K562 (cell line): ENCODE results near the gene SLC1A1. TPM values are rescaled to one million over a fixed set of nuclear protein-coding genes. Genes with fewer than 3 reads are reported as not detected.

Experiments used
- ATAC-seq: fragments of 200-7000 bp; cut with Tn5 transposase; 3 replicates; pipeline ENCODE4 v1.9.1; 2020; ENCODE audit warnings: moderate library complexity
- BruUV-seq: library from RNA; stranded (reverse); fragments of 400-500 nt; replicated peaks from 2 replicates; lab custom pipeline; 2021; lab: Mats Ljungman, UMichigan
- CTCF ChIA-PET: fragments of 300-600 bp; formaldehyde crosslinking; extraction: SDS; loops from one replicate; lab custom pipeline; 2021; ENCODE audit warnings: low intra/inter-chr PET ratio; lab: Yijun Ruan, JAX
- POLR2A ChIA-PET: fragments of 300-600, 350-650 bp; sonication (Branson Sonifier 250); formaldehyde crosslinking; extraction: SDS; loops from one replicate; lab custom pipeline; 2021; ENCODE audit warnings: antibody characterized with exemption, inconsistent platforms; lab: Yijun Ruan, JAX
- DNase-seq, 4 experiments: peaks; one replicate each; pipeline versions ENCODE4 v3.0.0 to v3.0.0-alpha.2; 2011 to 2018; ENCODE audit warnings: low spot score in 3 of 4, mixed read lengths in 3 of 4; ENCODE audit errors: extremely low read depth in 1 of 4
- FAIRE-seq: peaks from 2 replicates; lab custom pipeline; 2011; peaks lifted over from hg19 to GRCh38; lab: Jason Lieb, UNC
- H2AFZ ChIP-seq: 2 replicates; pipeline ENCODE4 v1.6.0; 2011; ENCODE audit warnings: low read depth, low read length, control low read depth, inconsistent platforms
- H3K27ac ChIP-seq: fragments of 200-600 bp; 3 replicates; pipeline ENCODE4 v1.8.0; 2011; ENCODE audit warnings: low read depth, mild to moderate bottlenecking, control low read depth, inconsistent platforms, low read length, moderate library complexity, mixed read lengths; ENCODE audit errors: extremely low read depth
- H3K27me3 ChIP-seq, 2 experiments: fragments of 300-600 bp in 1 of 2; 2 replicates in 1 of 2; 3 replicates in 1 of 2; pipeline versions ENCODE4 v1.6.0 to v1.8.0; 2011; ENCODE audit warnings: inconsistent platforms in 2 of 2, low read length in 2 of 2, mild to moderate bottlenecking in 1 of 2, mixed read lengths in 1 of 2, moderate library complexity in 1 of 2; ENCODE audit not compliant: control insufficient read depth in 2 of 2, insufficient read depth in 2 of 2
- H3K36me3 ChIP-seq: fragments of 300-600 bp; 3 replicates; pipeline ENCODE4 v1.8.0; 2011; ENCODE audit warnings: mild to moderate bottlenecking, low read length, inconsistent platforms; ENCODE audit not compliant: control insufficient read depth, insufficient read depth
- H3K4me1 ChIP-seq, 2 experiments: fragments of 200-600 bp in 1 of 2; replicated peaks in 1 of 2; 2 replicates in 1 of 2; 3 replicates in 1 of 2; pipeline versions ENCODE4 v1.5.1 to v1.8.0; 2011; ENCODE audit warnings: inconsistent platforms in 2 of 2, low read length in 2 of 2, mild to moderate bottlenecking in 1 of 2, mixed read lengths in 1 of 2, moderate library complexity in 1 of 2; ENCODE audit not compliant: control insufficient read depth in 2 of 2, insufficient read depth in 2 of 2
- H3K4me2 ChIP-seq: 2 replicates; pipeline ENCODE4 v1.6.1; 2011; ENCODE audit warnings: low read length, control low read depth, inconsistent platforms, mixed read lengths; ENCODE audit not compliant: insufficient read depth
- H3K4me3 ChIP-seq: fragments of 200-600 bp; sonication (generic), shearing (Covaris generic); 2 replicates; pipeline ENCODE4 v1.5.1; 2016; ENCODE audit warnings: control low read depth, inconsistent platforms
- H3K79me2 ChIP-seq: fragments of 200-600 bp; 3 replicates; pipeline ENCODE4 v1.8.0; 2011; ENCODE audit warnings: low read length, inconsistent platforms; ENCODE audit not compliant: control insufficient read depth, insufficient read depth
- H3K9ac ChIP-seq, 2 experiments: 2 replicates each; pipeline versions ENCODE4 v1.6.0 to v1.6.1; 2011; ENCODE audit warnings: low read depth in 2 of 2, low read length in 2 of 2, control low read depth in 1 of 2, inconsistent platforms in 1 of 2, mild to moderate bottlenecking in 1 of 2, mixed read lengths in 1 of 2; ENCODE audit not compliant: insufficient read depth in 1 of 2
- H3K9me1 ChIP-seq: one replicate; pipeline ENCODE4 v1.6.0; 2011; ENCODE audit warnings: inconsistent platforms, mild to moderate bottlenecking, low read length, moderate library complexity; ENCODE audit not compliant: control insufficient read depth, insufficient read depth
- H3K9me3 ChIP-seq: replicated peaks from 2 replicates; pipeline ENCODE4 v1.5.1; 2011; ENCODE audit warnings: low read depth, low read length, inconsistent platforms; ENCODE audit not compliant: control insufficient read depth, insufficient read depth
- H4K20me1 ChIP-seq: replicated peaks from 2 replicates; pipeline ENCODE4 v1.6.1; 2011; ENCODE audit warnings: low read length, inconsistent platforms, mixed read lengths; ENCODE audit not compliant: control insufficient read depth, insufficient read depth
- ASH1L ChIP-seq: fragments of 450-650 bp; IDR thresholded peaks from 2 replicates; pipeline ENCODE4 v1.6.1; 2018; ENCODE audit warnings: borderline replicate concordance, mild to moderate bottlenecking, low read depth; ENCODE audit not compliant: partially characterized antibody
- CBX1 ChIP-seq: sonication (generic); IDR thresholded peaks from 2 replicates; pipeline ENCODE4 v1.6.1; 2016; ENCODE audit warnings: antibody characterized with exemption, low read depth, mild to moderate bottlenecking
- CBX5 ChIP-seq: IDR thresholded peaks from 2 replicates; pipeline ENCODE4 v1.6.1; 2014; ENCODE audit warnings: low read depth, borderline replicate concordance
- POLR3A ChIP-seq: IDR thresholded peaks from 2 replicates; pipeline ENCODE4 v1.6.1; 2011; ENCODE audit warnings: borderline replicate concordance, mild to moderate bottlenecking, moderate library complexity; ENCODE audit not compliant: insufficient read length, insufficient read depth; ENCODE audit errors: extremely low read depth
- RBM17 ChIP-seq: fragments of 200-400 bp; formaldehyde crosslinking; IDR thresholded peaks from 2 replicates; pipeline ENCODE4 v1.6.1; 2017; ENCODE audit warnings: low read depth, mild to moderate bottlenecking, low read length, borderline replicate concordance
- SMARCC2 ChIP-seq: fragments of 450-650 bp; IDR thresholded peaks from 2 replicates; pipeline ENCODE4 v1.6.1; 2017; ENCODE audit warnings: antibody characterized with exemption, moderate library complexity, mild to moderate bottlenecking, low read depth
- TBL1XR1 ChIP-seq, 2 experiments: IDR thresholded peaks; 2 replicates each; pipeline ENCODE4 v1.6.1; 2012; ENCODE audit warnings: improper control_type of control experiment in 2 of 2, low read length in 2 of 2, mild to moderate bottlenecking in 1 of 2
- ZNF134 ChIP-seq: fragments of 250-450 bp; sonication (Bioruptor Pico); conservative IDR thresholded peaks from 2 replicates; pipeline ENCODE4 v1.4.0; 2020
- ZNF584 ChIP-seq: fragments of 200-800 bp; sonication (Bioruptor generic); IDR thresholded peaks from 2 replicates; pipeline ENCODE4 v1.6.1; 2016; ENCODE audit warnings: low read depth, mild to moderate bottlenecking, missing genetic modification characterization, missing compliant biosample characterization
- ZNF778 ChIP-seq: fragments of 450-650 bp; formaldehyde crosslinking; IDR thresholded peaks from 2 replicates; pipeline ENCODE4 v1.4.0; 2020; ENCODE audit warnings: mild to moderate bottlenecking, moderate library complexity
- ZNF780A ChIP-seq: fragments of 250-450 bp; sonication (Bioruptor Pico); IDR thresholded peaks from 2 replicates; pipeline ENCODE4 v1.5.0; 2021; ENCODE audit warnings: mild to moderate bottlenecking
- WGBS: fragments of 100-300 bp; shearing (Covaris generic); methylation state at CpG from one replicate; pipeline ENCODE4 v1.1.6; 2016; ENCODE audit warnings: low coverage, mixed read lengths; ENCODE audit not compliant: insufficient coverage; ENCODE audit errors: missing lambda C conversion rate; 5-methylcytosine and 5-hydroxymethylcytosine counted together
- in situ Hi-C: fragments of 300-500 bp; cut with MboI; formaldehyde crosslinking; loops from 4 replicates; pipeline ENCODE4 v1.15.0; 2018; ENCODE audit warnings: inconsistent platforms, mixed read lengths
- intact Hi-C: fragments of 100-400 bp; cut with micrococcal nuclease; formaldehyde crosslinking; loops from 2 replicates; pipeline ENCODE4 v1.14.2; 2022
- polyA plus RNA-seq, 8 experiments: library from polyadenylated mRNA; depleted of rRNA in 4 of 8; stranded (reverse) in 5 of 8; unstranded in 3 of 8; fragments of >200 nt; fragmentation: Nextera tagmentation in 2 of 8; fragmentation: Illumina TruSeq in 1 of 8; extraction: Ambion mirVana in 2 of 8; extraction: Trizol in 1 of 8; gene quantifications; 2 replicates each; pipeline versions ENCODE4 v1.2.1 to v1.2.3, GENCODE V29; 2011 to 2014; ENCODE audit warnings: inconsistent platforms in 1 of 8, missing spikeins in 1 of 8
- total RNA-seq, 7 experiments: library from RNA; depleted of rRNA in 6 of 7; stranded (reverse); fragments of >200 nt in 6 of 7; fragmentation: Illumina TruSeq in 2 of 7; extraction: Trizol in 2 of 7; gene quantifications; 2 replicates each; pipeline versions ENCODE4 v1.2.1 to v1.2.3, GENCODE V29; 2011 to 2021; ENCODE audit warnings: low replicate concordance in 1 of 7
- TF ChIP-seq, protein P1 (sequence below): fragments of 250-450 bp; sonication (Bioruptor Pico); IDR thresholded peaks from 2 replicates; pipeline ENCODE4 v1.9.0; 2021; ENCODE audit warnings: mild to moderate bottlenecking, inconsistent platforms
- TF ChIP-seq, protein P2 (sequence below): fragments of 250-450 bp; sonication (Bioruptor Pico); IDR thresholded peaks from 2 replicates; pipeline ENCODE4 v1.5.0; 2022; ENCODE audit warnings: mild to moderate bottlenecking
- TF ChIP-seq, protein P3 (sequence below): sonication (generic); formaldehyde crosslinking; IDR thresholded peaks from 2 replicates; pipeline ENCODE4 v1.9.0; 2022; ENCODE audit warnings: mild to moderate bottlenecking, missing genetic modification reagents
- TF ChIP-seq, protein P4 (sequence below): fragments of 250-450 bp; sonication (Bioruptor Pico); IDR thresholded peaks from 2 replicates; pipeline ENCODE4 v1.4.0; 2020; ENCODE audit warnings: borderline replicate concordance

SLC1A1 gene
- total and polyA plus RNA-seq, 9 of the 15 experiments (the other 6 are each of a cell fraction or from before 2014, with no cell fraction given), result 0.11 to 0.16 TPM; not detected in 7

DNA sequence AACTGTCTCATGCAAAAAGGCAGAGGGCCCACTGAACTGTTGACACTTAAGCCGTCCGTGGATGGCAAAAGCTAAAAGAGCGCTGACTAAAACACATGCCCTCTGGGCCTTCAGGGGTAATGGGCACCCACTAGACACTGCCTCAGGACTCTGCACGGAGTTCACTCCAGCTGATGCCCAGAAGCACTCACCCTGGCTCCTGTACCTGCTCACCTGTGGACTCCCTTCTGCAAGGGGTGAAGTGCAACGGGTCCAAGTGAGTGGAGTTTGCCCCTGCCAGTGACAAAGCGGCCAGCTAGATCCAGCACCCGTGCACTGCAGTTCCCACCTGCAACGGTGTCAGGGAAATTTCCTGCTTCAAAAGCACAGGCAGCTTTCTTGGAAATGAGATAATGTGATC is 50.2 kb downstream of the SLC1A1 start:
- Histone ChIP-seq H3K27ac (no peak overlapping the region), H3K27me3 (no peaks in the 10 kb centered on the region), H3K36me3 (peaks cover 3% of the 10 kb centered on the region; the same call in 1 of the 3 replicates), H3K4me2 (no peak overlapping the region), H3K4me1 (no peaks in the 10 kb centered on the region), H3K9me3 (no peaks in the 10 kb centered on the region), H3K9me1 (no peaks in the 10 kb centered on the region), H3K9ac (no peak overlapping the region), H2AFZ (no peak overlapping the region), H3K4me3 (no peak overlapping the region), H3K79me2 (peaks cover 6% of the 10 kb centered on the region; the same call in 2 of the 3 replicates), H4K20me1 (no peaks in the 10 kb centered on the region)
- ATAC-seq (no peak), FAIRE-seq (no peak), DNase-seq (no peak)
- in situ Hi-C loops, result no loop called here
- WGBS, result 26% methylated on average over 6 of the region's 8 CpGs
- CTCF ChIA-PET, result no interaction called here
- intact Hi-C loops, result no loop called here
- no TSS peak for BruUV-seq
- TF ChIP-seq ZNF134 (CRISPR knock-in tag) (no peak), CBX1 (no peak), CBX5 (no peak), ZNF780A (CRISPR knock-in tag) (no peak), POLR3A (no peak), SMARCC2 (no peak), ZNF778 (no peak), TBL1XR1 (IDR thresholded peaks at IDR 0.05; ENCODE audit: low read length in 2 of 2) (no peak), RBM17 (no peak), ASH1L (no peak), ZNF584 (no peak)
- TF ChIP-seq, protein P1, sequence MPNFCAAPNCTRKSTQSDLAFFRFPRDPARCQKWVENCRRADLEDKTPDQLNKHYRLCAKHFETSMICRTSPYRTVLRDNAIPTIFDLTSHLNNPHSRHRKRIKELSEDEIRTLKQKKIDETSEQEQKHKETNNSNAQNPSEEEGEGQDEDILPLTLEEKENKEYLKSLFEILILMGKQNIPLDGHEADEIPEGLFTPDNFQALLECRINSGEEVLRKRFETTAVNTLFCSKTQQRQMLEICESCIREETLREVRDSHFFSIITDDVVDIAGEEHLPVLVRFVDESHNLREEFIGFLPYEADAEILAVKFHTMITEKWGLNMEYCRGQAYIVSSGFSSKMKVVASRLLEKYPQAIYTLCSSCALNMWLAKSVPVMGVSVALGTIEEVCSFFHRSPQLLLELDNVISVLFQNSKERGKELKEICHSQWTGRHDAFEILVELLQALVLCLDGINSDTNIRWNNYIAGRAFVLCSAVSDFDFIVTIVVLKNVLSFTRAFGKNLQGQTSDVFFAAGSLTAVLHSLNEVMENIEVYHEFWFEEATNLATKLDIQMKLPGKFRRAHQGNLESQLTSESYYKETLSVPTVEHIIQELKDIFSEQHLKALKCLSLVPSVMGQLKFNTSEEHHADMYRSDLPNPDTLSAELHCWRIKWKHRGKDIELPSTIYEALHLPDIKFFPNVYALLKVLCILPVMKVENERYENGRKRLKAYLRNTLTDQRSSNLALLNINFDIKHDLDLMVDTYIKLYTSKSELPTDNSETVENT (CRISPR knock-in tag), result no peak
- TF ChIP-seq, protein P2, sequence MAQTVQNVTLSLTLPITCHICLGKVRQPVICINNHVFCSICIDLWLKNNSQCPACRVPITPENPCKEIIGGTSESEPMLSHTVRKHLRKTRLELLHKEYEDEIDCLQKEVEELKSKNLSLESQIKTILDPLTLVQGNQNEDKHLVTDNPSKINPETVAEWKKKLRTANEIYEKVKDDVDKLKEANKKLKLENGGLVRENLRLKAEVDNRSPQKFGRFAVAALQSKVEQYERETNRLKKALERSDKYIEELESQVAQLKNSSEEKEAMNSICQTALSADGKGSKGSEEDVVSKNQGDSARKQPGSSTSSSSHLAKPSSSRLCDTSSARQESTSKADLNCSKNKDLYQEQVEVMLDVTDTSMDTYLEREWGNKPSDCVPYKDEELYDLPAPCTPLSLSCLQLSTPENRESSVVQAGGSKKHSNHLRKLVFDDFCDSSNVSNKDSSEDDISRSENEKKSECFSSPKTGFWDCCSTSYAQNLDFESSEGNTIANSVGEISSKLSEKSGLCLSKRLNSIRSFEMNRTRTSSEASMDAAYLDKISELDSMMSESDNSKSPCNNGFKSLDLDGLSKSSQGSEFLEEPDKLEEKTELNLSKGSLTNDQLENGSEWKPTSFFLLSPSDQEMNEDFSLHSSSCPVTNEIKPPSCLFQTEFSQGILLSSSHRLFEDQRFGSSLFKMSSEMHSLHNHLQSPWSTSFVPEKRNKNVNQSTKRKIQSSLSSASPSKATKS, result no peak
- TF ChIP-seq, protein P3, sequence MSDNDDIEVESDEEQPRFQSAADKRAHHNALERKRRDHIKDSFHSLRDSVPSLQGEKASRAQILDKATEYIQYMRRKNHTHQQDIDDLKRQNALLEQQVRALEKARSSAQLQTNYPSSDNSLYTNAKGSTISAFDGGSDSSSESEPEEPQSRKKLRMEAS (CRISPR knock-in tag), result no peak
- TF ChIP-seq, protein P4, sequence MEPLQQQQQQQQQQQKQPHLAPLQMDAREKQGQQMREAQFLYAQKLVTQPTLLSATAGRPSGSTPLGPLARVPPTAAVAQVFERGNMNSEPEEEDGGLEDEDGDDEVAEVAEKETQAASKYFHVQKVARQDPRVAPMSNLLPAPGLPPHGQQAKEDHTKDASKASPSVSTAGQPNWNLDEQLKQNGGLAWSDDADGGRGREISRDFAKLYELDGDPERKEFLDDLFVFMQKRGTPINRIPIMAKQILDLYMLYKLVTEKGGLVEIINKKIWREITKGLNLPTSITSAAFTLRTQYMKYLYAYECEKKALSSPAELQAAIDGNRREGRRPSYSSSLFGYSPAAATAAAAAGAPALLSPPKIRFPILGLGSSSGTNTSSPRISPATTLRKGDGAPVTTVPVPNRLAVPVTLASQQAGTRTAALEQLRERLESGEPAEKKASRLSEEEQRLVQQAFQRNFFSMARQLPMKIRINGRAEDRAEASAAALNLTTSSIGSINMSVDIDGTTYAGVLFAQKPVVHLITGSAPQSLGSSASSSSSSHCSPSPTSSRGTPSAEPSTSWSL, result no peak
- POLR2A ChIA-PET, result interaction anchor here (1.4 kb wide), 1 partner anchor 13 kb away, joined by 3 read pairs; no protein-coding TSS in a partner anchor
